HepG2 (cell line): ENCODE data around the gene LSM2. TPM values are rescaled to one million over a fixed set of nuclear protein-coding genes. Genes with fewer than 3 reads are reported as not detected.
A peak's percentile ranks its signal among the peaks of the same experiment; 100 is the strongest.

ENCODE experiments used
- ARID2 ChIP-seq: sonication (generic); formaldehyde crosslinking; IDR thresholded peaks from 2 replicates; pipeline ENCODE4 v1.8.1; 2022; ENCODE audit warnings: mild to moderate bottlenecking, missing genetic modification reagents, borderline replicate concordance
- ATF7 ChIP-seq, 2 experiments: fragments of 450-650 bp in 1 of 2; sonication (generic) in 1 of 2; formaldehyde crosslinking in 1 of 2; IDR thresholded peaks; 2 replicates each; pipeline versions ENCODE4 v1.4.0 to v1.6.1; 2016 to 2020; ENCODE audit warnings: antibody characterized with exemption in 1 of 2, mild to moderate bottlenecking in 1 of 2, missing genetic modification reagents in 1 of 2
- EEA1 ChIP-seq: sonication (generic); formaldehyde crosslinking; IDR thresholded peaks from 2 replicates; pipeline ENCODE4 v1.5.1; 2020; ENCODE audit warnings: mild to moderate bottlenecking, missing genetic modification reagents, borderline replicate concordance
- GZF1 ChIP-seq: sonication (generic); formaldehyde crosslinking; IDR thresholded peaks from 2 replicates; pipeline ENCODE4 v1.5.1; 2020; ENCODE audit warnings: mild to moderate bottlenecking, missing genetic modification reagents
- HMG20B ChIP-seq: conservative IDR thresholded peaks from 2 replicates; pipeline ENCODE4 v1.6.1; 2016; ENCODE audit warnings: missing genetic modification reagents, missing compliant biosample characterization
- HNRNPH1 ChIP-seq: fragments of 200-400 bp; formaldehyde crosslinking; optimal IDR thresholded peaks from 2 replicates; pipeline ENCODE3; 2017; ENCODE audit warnings: mild to moderate bottlenecking, low read depth, low read length
- HOXA7 ChIP-seq: sonication (generic); formaldehyde crosslinking; IDR thresholded peaks from 2 replicates; pipeline ENCODE4 v1.8.1; 2022; ENCODE audit warnings: mild to moderate bottlenecking, missing genetic modification reagents, moderate library complexity
- MED1 ChIP-seq: sonication (generic); formaldehyde crosslinking; IDR thresholded peaks from 2 replicates; pipeline ENCODE4 v1.4.0; 2020; ENCODE audit warnings: missing genetic modification reagents
- NFRKB ChIP-seq: fragments of 450-650 bp; IDR thresholded peaks from 2 replicates; pipeline ENCODE4 v1.6.1; 2017
- POLR2AphosphoS2 ChIP-seq: IDR thresholded peaks from 2 replicates; pipeline ENCODE4 v1.6.1; 2011; ENCODE audit warnings: low read depth, low read length, improper control_type of control experiment
- POLR2AphosphoS5 ChIP-seq: IDR thresholded peaks from 2 replicates; pipeline ENCODE4 v1.6.1; 2012; ENCODE audit warnings: low read depth, low read length
- PRPF4 ChIP-seq: fragments of 200-400 bp; formaldehyde crosslinking; IDR thresholded peaks from 2 replicates; pipeline ENCODE4 v1.6.1; 2016; ENCODE audit warnings: low read length, low read depth; ENCODE audit not compliant: poor library complexity, severe bottlenecking
- RBM22 ChIP-seq: fragments of 200-400 bp; formaldehyde crosslinking; optimal IDR thresholded peaks from 2 replicates; pipeline ENCODE3; 2017; ENCODE audit warnings: mild to moderate bottlenecking, low read length, moderate library complexity
- RNF2 ChIP-seq: fragments of 450-650 bp; conservative IDR thresholded peaks from 2 replicates; pipeline ENCODE4 v1.6.1; 2016; ENCODE audit warnings: low read depth
- SMAD1 ChIP-seq: sonication (generic); formaldehyde crosslinking; IDR thresholded peaks from 2 replicates; pipeline ENCODE4 v1.4.0; 2020; ENCODE audit warnings: missing genetic modification reagents, low read depth, mild to moderate bottlenecking, borderline replicate concordance
- SMAD3 ChIP-seq: sonication (generic); formaldehyde crosslinking; IDR thresholded peaks from 2 replicates; pipeline ENCODE4 v1.4.0; 2020; ENCODE audit warnings: missing genetic modification reagents
- STAG1 ChIP-seq: sonication (generic); formaldehyde crosslinking; IDR thresholded peaks from 2 replicates; pipeline ENCODE4 v1.4.0; 2020; ENCODE audit warnings: missing genetic modification reagents
- TAF1 ChIP-seq: sonication (generic); formaldehyde crosslinking; IDR thresholded peaks from 2 replicates; pipeline ENCODE4 v1.4.0; 2020; ENCODE audit warnings: missing genetic modification reagents
- TBX3 ChIP-seq: fragments of 450-650 bp; IDR thresholded peaks from 2 replicates; pipeline ENCODE4 v1.6.1; 2017; ENCODE audit warnings: antibody characterized with exemption, mild to moderate bottlenecking, inconsistent platforms, borderline replicate concordance
- TCF12 ChIP-seq, 2 experiments: fragments of 450-650 bp in 1 of 2; sonication (generic) in 1 of 2; formaldehyde crosslinking in 1 of 2; IDR thresholded peaks; 2 replicates each; pipeline versions ENCODE4 v1.6.1 to v1.8.0; 2017 to 2022; ENCODE audit warnings: antibody characterized with exemption in 1 of 2, mild to moderate bottlenecking in 1 of 2, missing genetic modification reagents in 1 of 2, moderate library complexity in 1 of 2
- TOPORS ChIP-seq: sonication (generic); formaldehyde crosslinking; IDR thresholded peaks from 2 replicates; pipeline ENCODE4 v1.8.0; 2023; ENCODE audit warnings: mild to moderate bottlenecking, missing genetic modification reagents
- TRIM24 ChIP-seq: sonication (generic); formaldehyde crosslinking; IDR thresholded peaks from 2 replicates; pipeline ENCODE4 v1.8.0; 2022; ENCODE audit warnings: mild to moderate bottlenecking, missing genetic modification reagents
- WIZ ChIP-seq: sonication (generic); formaldehyde crosslinking; IDR thresholded peaks from 2 replicates; pipeline ENCODE4 v1.5.1; 2020; ENCODE audit warnings: mild to moderate bottlenecking, missing genetic modification reagents
- XBP1 ChIP-seq: sonication (generic); formaldehyde crosslinking; IDR thresholded peaks from 2 replicates; pipeline ENCODE4 v1.5.0; 2020; ENCODE audit warnings: missing genetic modification reagents
- ZBTB10 ChIP-seq: sonication (generic); formaldehyde crosslinking; IDR thresholded peaks from 2 replicates; pipeline ENCODE4 v1.4.0; 2020; ENCODE audit warnings: missing genetic modification reagents, borderline replicate concordance
- ZFP36L2 ChIP-seq: sonication (generic); formaldehyde crosslinking; IDR thresholded peaks from 2 replicates; pipeline ENCODE4 v1.4.0; 2020; ENCODE audit warnings: missing genetic modification reagents
- ZNF12 ChIP-seq: sonication (generic); formaldehyde crosslinking; IDR thresholded peaks from 2 replicates; pipeline ENCODE4 v1.5.0; 2020; ENCODE audit warnings: missing genetic modification reagents
- ZNF136 ChIP-seq: sonication (generic); formaldehyde crosslinking; IDR thresholded peaks from 2 replicates; pipeline ENCODE4 v1.8.1; 2022; ENCODE audit warnings: low read depth, mild to moderate bottlenecking, moderate library complexity, missing genetic modification reagents
- ZNF264 ChIP-seq: sonication (generic); formaldehyde crosslinking; IDR thresholded peaks from 2 replicates; pipeline ENCODE4 v1.4.0; 2020; ENCODE audit warnings: missing genetic modification reagents
- ZNF350 ChIP-seq: sonication (generic); formaldehyde crosslinking; IDR thresholded peaks from 2 replicates; pipeline ENCODE4 v1.4.0; 2020; ENCODE audit warnings: mild to moderate bottlenecking, low read depth, missing genetic modification reagents, borderline replicate concordance
- ZNF768 ChIP-seq: sonication (generic); formaldehyde crosslinking; IDR thresholded peaks from 2 replicates; pipeline ENCODE4 v1.4.0; 2020; ENCODE audit warnings: missing genetic modification reagents
- polyA plus RNA-seq, 8 experiments: library from polyadenylated mRNA; depleted of rRNA in 3 of 8; stranded (reverse) in 7 of 8; unstranded in 1 of 8; fragments of >200 nt; fragmentation: Illumina TruSeq in 4 of 8; extraction: Trizol in 4 of 8; gene quantifications; 2 replicates each; pipeline versions ENCODE4 v1.2.1 to v1.2.3, GENCODE V29; 2011 to 2016; ENCODE audit warnings: low read depth in 4 of 8, missing spikeins in 1 of 8, mixed read lengths in 1 of 8; ENCODE audit not compliant: insufficient read depth in 1 of 8
- total RNA-seq, 5 experiments: library from RNA; depleted of rRNA; stranded (reverse); fragments of >200 nt; fragmentation: Illumina TruSeq; extraction: Trizol; gene quantifications; 2 replicates each; pipeline ENCODE4 v1.2.3, GENCODE V29; 2016; ENCODE audit warnings: low read depth in 1 of 5

LSM2 gene
- total and polyA plus RNA-seq, 2 of the 13 experiments (the other 11 are each of a cell fraction or from before 2014, with no cell fraction given) = 69.4 to 90.5 TPM

- TF ChIP-seq HMG20B (CRISPR knock-in tag) (no peak), TBX3 (no peak), ZNF768 (CRISPR knock-in tag) (no peak), HNRNPH1 (no peak), ARID2 (CRISPR knock-in tag) (no peak), XBP1 (CRISPR knock-in tag) (no peak), ZFP36L2 (no peak), HOXA7 (CRISPR knock-in tag) (no peak), POLR2AphosphoS2 (no peak), TOPORS (CRISPR knock-in tag) (no peak), TAF1 (CRISPR knock-in tag) (no peak), ZBTB10 (CRISPR knock-in tag) (no peak), ZNF350 (peak; percentile 31; the same call in 1 of the 2 replicates), EEA1 (CRISPR knock-in tag) (peak; percentile 28; the same call in 1 of the 2 replicates), POLR2AphosphoS5 (peak; percentile 46), RNF2 (no peak), TRIM24 (CRISPR knock-in tag) (no peak), PRPF4 (no peak), NFRKB (no peak), WIZ (CRISPR knock-in tag) (0 out of 2 replicates have a peak, but pooled peaks have one; percentile 52), ZNF12 (CRISPR knock-in tag) (no peak), ATF7 (IDR thresholded peaks at IDR 0.05) (no peak), ATF7 (CRISPR knock-in tag; IDR thresholded peaks at IDR 0.05) (no peak), TCF12 (IDR thresholded peaks at IDR 0.05) (no peak), TCF12 (CRISPR knock-in tag; IDR thresholded peaks at IDR 0.05) (no peak), SMAD3 (CRISPR knock-in tag) (no peak), RBM22 (peak; percentile 15), STAG1 (no peak), GZF1 (CRISPR knock-in tag) (no peak), MED1 (no peak), ZNF264 (no peak), SMAD1 (CRISPR knock-in tag) (no peak), ZNF136 (CRISPR knock-in tag) (0 out of 2 replicates have a peak, but pooled peaks have one; percentile 26)
These were observed 29.3 kb upstream of the LSM2 start (continued) for GRCh38 chr6:31836047-31836473.
